Measurements from ENCODE around the gene PCK1. TPM values are rescaled to one million over a fixed set of nuclear protein-coding genes. Genes with fewer than 3 reads are reported as not detected.

PCK1 gene
- total and polyA plus RNA-seq, 2 donors (not counting 3 experiments of a cell fraction or from before 2014, with no cell fraction given): not detected

- FAIRE-seq: no peak
- Histone ChIP-seq H3K9ac (replicated peaks; ENCODE audit: extremely low read depth, insufficient read depth, low read length) (no peak overlapping the region), H4K20me1 (replicated peaks; ENCODE audit: control insufficient read depth, extremely low read depth, insufficient read depth, low read length) (no peaks in the 10 kb centered on the region), H3K27me3 (ENCODE audit: control insufficient read depth in 2 of 2, insufficient read depth in 2 of 2, low read length in 2 of 2) (no peaks in the 10 kb centered on the region), H3K4me1 (ENCODE audit: control insufficient read depth, extremely low read depth, insufficient read depth, low read length) (no peaks in the 10 kb centered on the region), H3K9me3 (replicated peaks; ENCODE audit: control insufficient read depth, insufficient read depth, low read length) (no peaks in the 10 kb centered on the region), H2AFZ (ENCODE audit: low read depth, low read length) (no peak overlapping the region), H3K27ac (ENCODE audit: insufficient read depth, low read depth, low read length) (no peak overlapping the region), H3K4me3 (replicated peaks in 1 of 3; ENCODE audit: insufficient read depth in 1 of 3, low read depth in 1 of 3, low read length in 3 of 3) (no peak overlapping the region), H3K36me3 (ENCODE audit: control insufficient read depth in 2 of 2, extremely low read depth in 1 of 2, insufficient read depth in 2 of 2, low read length in 2 of 2) (no peaks in the 10 kb centered on the region), H3K9me1 (replicated peaks; ENCODE audit: control insufficient read depth, extremely low read depth, insufficient read depth, low read length) (no peaks in the 10 kb centered on the region), H3K79me2 (ENCODE audit: control insufficient read depth, insufficient read depth, low read length) (no peaks in the 10 kb centered on the region), H3K4me2 (ENCODE audit: insufficient read depth, low read length) (no peak overlapping the region)
- intact Hi-C loops (cut with micrococcal nuclease): no loop called here
- POLR2A ChIA-PET: no interaction called here
- BruUV-seq (replicated peaks): no TSS peak
- CTCF ChIA-PET: interaction anchor here (1.1 kb wide), 1 partner anchor 12 kb away, joined by 3 read pairs; no protein-coding TSS in a partner anchor
- TF ChIP-seq JUN (IDR thresholded peaks at IDR 0.05; ENCODE audit: borderline replicate concordance, insufficient read depth, insufficient read length, low read depth) (no peak), CTCF (IDR thresholded peaks at IDR 0.05; ENCODE audit: extremely low read depth in 1 of 2, insufficient read depth in 1 of 2, low read depth in 1 of 2, low read length in 2 of 2) (no peak), MYC (IDR thresholded peaks at IDR 0.05; ENCODE audit: low read depth, low read length) (no peak), EZH2 (IDR thresholded peaks at IDR 0.05; ENCODE audit: borderline replicate concordance, low read depth, low read length, severe bottlenecking) (no peak), GATA2 (IDR thresholded peaks at IDR 0.05; ENCODE audit: insufficient read depth, insufficient read length, low read depth, low read length) (no peak), FOS (IDR thresholded peaks at IDR 0.05; ENCODE audit: borderline replicate concordance, insufficient read depth, low read length) (no peak), POLR2AphosphoS5 (IDR thresholded peaks at IDR 0.05; ENCODE audit: insufficient read depth, low read depth, low read length) (no peak), POLR2A (IDR thresholded peaks at IDR 0.05; ENCODE audit: low read depth, low read length) (no peak)
- TF ChIP-seq, protein P1, sequence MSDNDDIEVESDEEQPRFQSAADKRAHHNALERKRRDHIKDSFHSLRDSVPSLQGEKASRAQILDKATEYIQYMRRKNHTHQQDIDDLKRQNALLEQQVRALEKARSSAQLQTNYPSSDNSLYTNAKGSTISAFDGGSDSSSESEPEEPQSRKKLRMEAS (IDR thresholded peaks at IDR 0.05; ENCODE audit: insufficient read depth, insufficient read length): no peak
- dilution Hi-C loops (cut with MboI; ENCODE audit: extremely low pct_ligation_motif_present, low sequenced_read_pairs): no loop called here
- DNase-seq (ENCODE audit: low read depth, low spot score): no peak
Measured at GRCh38 chr20:57553376-57554018, 7.4 kb upstream of the PCK1 start.

Measured in endothelial cell of umbilical vein (primary cell).